H9 (cell line): ENCODE results near the gene FUZ. TPM values are rescaled to one million over a fixed set of nuclear protein-coding genes. Genes with fewer than 3 reads are reported as not detected.

ENCODE experiments used
- DNase-seq: peaks from one replicate; pipeline ENCODE4 v3.0.0-alpha.2; 2017
- H2AFZ ChIP-seq: one replicate; pipeline ENCODE4 v1.6.1; 2013; ENCODE audit warnings: mild to moderate bottlenecking, low read length, control low read depth, moderate library complexity
- H2AK5ac ChIP-seq: 2 replicates; pipeline ENCODE4 v1.6.1; 2013; ENCODE audit warnings: low read length, control low read depth, mixed read lengths; ENCODE audit not compliant: insufficient read length
- H2BK120ac ChIP-seq: one replicate; pipeline ENCODE4 v1.6.1; 2013; ENCODE audit warnings: low read depth, mild to moderate bottlenecking, low read length, control low read depth, inconsistent platforms; ENCODE audit not compliant: poor library complexity, severe bottlenecking
- H2BK12ac ChIP-seq: 2 replicates; pipeline ENCODE4 v1.6.1; 2013; ENCODE audit warnings: low read length, control low read depth, mixed read lengths, low read depth; ENCODE audit not compliant: insufficient read length
- H2BK15ac ChIP-seq: 2 replicates; pipeline ENCODE4 v1.6.1; 2013; ENCODE audit warnings: low read depth, low read length, control low read depth
- H2BK20ac ChIP-seq: one replicate; pipeline ENCODE4 v1.6.1; 2013; ENCODE audit warnings: low read depth, mild to moderate bottlenecking, low read length, control low read depth, inconsistent platforms; ENCODE audit not compliant: poor library complexity, severe bottlenecking
- H2BK5ac ChIP-seq: 2 replicates; pipeline ENCODE4 v1.6.1; 2013; ENCODE audit warnings: low read length, control low read depth, mixed read lengths; ENCODE audit not compliant: insufficient read length
- H3K14ac ChIP-seq: 2 replicates; pipeline ENCODE4 v1.6.1; 2013; ENCODE audit warnings: low read length, control low read depth; ENCODE audit not compliant: insufficient read depth
- H3K18ac ChIP-seq: 2 replicates; pipeline ENCODE4 v1.6.1; 2013; ENCODE audit warnings: low read depth, mild to moderate bottlenecking, mixed read lengths, low read length, control low read depth; ENCODE audit not compliant: insufficient read length
- H3K23ac ChIP-seq: 2 replicates; pipeline ENCODE4 v1.6.1; 2013; ENCODE audit warnings: low read length, control low read depth, mixed read lengths, low read depth; ENCODE audit not compliant: insufficient read length
- H3K23me2 ChIP-seq: 2 replicates; pipeline ENCODE4 v1.6.1; 2013; ENCODE audit warnings: low read depth, mild to moderate bottlenecking, mixed read lengths, low read length, control low read depth; ENCODE audit not compliant: insufficient read length, poor library complexity, severe bottlenecking
- H3K27ac ChIP-seq: 2 replicates; pipeline ENCODE4 v1.5.1; 2013; ENCODE audit warnings: low read length, control low read depth, mixed read lengths, low read depth; ENCODE audit not compliant: insufficient read length
- H3K27me3 ChIP-seq: 2 replicates; pipeline ENCODE4 v1.6.1; 2013; ENCODE audit warnings: low read length, control low read depth, inconsistent platforms; ENCODE audit not compliant: insufficient read depth
- H3K4ac ChIP-seq: 2 replicates; pipeline ENCODE4 v1.6.1; 2013; ENCODE audit warnings: low read depth, mild to moderate bottlenecking, control low read depth, inconsistent platforms, low read length, moderate library complexity
- H3K4me1 ChIP-seq: 2 replicates; pipeline ENCODE4 v1.6.1; 2013; ENCODE audit warnings: low read length, control low read depth, inconsistent platforms; ENCODE audit not compliant: insufficient read depth
- H3K4me2 ChIP-seq: 2 replicates; pipeline ENCODE4 v1.6.1; 2013; ENCODE audit warnings: low read length, control low read depth, mixed read lengths; ENCODE audit not compliant: insufficient read length, insufficient read depth
- H3K56ac ChIP-seq: 2 replicates; pipeline ENCODE4 v1.6.1; 2013; ENCODE audit warnings: low read depth, mild to moderate bottlenecking, mixed read lengths, low read length, control low read depth; ENCODE audit not compliant: insufficient read length
- H3K79me1 ChIP-seq: 2 replicates; pipeline ENCODE4 v1.6.1; 2013; ENCODE audit warnings: low read depth, mild to moderate bottlenecking, moderate library complexity, low read length, control low read depth, inconsistent platforms; ENCODE audit not compliant: insufficient read depth, poor library complexity, severe bottlenecking
- H3K79me2 ChIP-seq: 2 replicates; pipeline ENCODE4 v1.6.1; 2013; ENCODE audit warnings: low read length, control low read depth, inconsistent platforms; ENCODE audit not compliant: insufficient read depth
- H3K9ac ChIP-seq: 2 replicates; pipeline ENCODE4 v1.6.1; 2013; ENCODE audit warnings: low read length, control low read depth, mixed read lengths; ENCODE audit not compliant: insufficient read length; ENCODE audit errors: extremely low read depth
- H3K9me3 ChIP-seq: one replicate; pipeline ENCODE4 v1.6.1; 2013; ENCODE audit warnings: low read depth, low read length, inconsistent platforms; ENCODE audit not compliant: control insufficient read depth
- H3T11ph ChIP-seq: one replicate; pipeline ENCODE4 v1.6.1; 2013; ENCODE audit warnings: mild to moderate bottlenecking, low read length, control low read depth, inconsistent platforms
- H4K20me1 ChIP-seq: one replicate; pipeline ENCODE4 v1.6.1; 2013; ENCODE audit not compliant: control insufficient read depth, insufficient read length, insufficient read depth
- H4K5ac ChIP-seq: 2 replicates; pipeline ENCODE4 v1.6.1; 2013; ENCODE audit warnings: low read depth, mild to moderate bottlenecking, mixed read lengths, low read length, control low read depth; ENCODE audit not compliant: insufficient read length
- H4K8ac ChIP-seq: replicated peaks from 2 replicates; pipeline ENCODE4 v1.6.1; 2013; ENCODE audit warnings: low read length, control low read depth, mixed read lengths, low read depth; ENCODE audit not compliant: insufficient read length
- H4K91ac ChIP-seq: 2 replicates; pipeline ENCODE4 v1.6.1; 2013; ENCODE audit warnings: low read depth, mild to moderate bottlenecking, moderate library complexity, mixed read lengths, low read length, control low read depth; ENCODE audit not compliant: insufficient read length
- H3K27ac Mint-ChIP-seq, 3 experiments: 2 replicates in 2 of 3; 3 replicates in 1 of 3; pipeline ENCODE4 v1.8.0; 2020 to 2021; ENCODE audit warnings: mixed read lengths in 3 of 3, mild to moderate bottlenecking in 1 of 3, moderate library complexity in 1 of 3
- H3K27me3 Mint-ChIP-seq: 2 replicates; pipeline ENCODE4 v1.8.0; 2021; ENCODE audit warnings: low read depth, mild to moderate bottlenecking, moderate library complexity, mixed read lengths
- H3K36me3 Mint-ChIP-seq, 3 experiments: 2 replicates in 2 of 3; 3 replicates in 1 of 3; pipeline ENCODE4 v1.8.0; 2020 to 2021; ENCODE audit warnings: low read depth in 3 of 3, mixed read lengths in 3 of 3; ENCODE audit not compliant: insufficient read depth in 1 of 3
- H3K4me1 Mint-ChIP-seq, 2 experiments: 2 replicates each; pipeline ENCODE4 v1.8.0; 2020; ENCODE audit warnings: mixed read lengths in 2 of 2
- H3K4me3 Mint-ChIP-seq, 2 experiments: 2 replicates in 1 of 2; 3 replicates in 1 of 2; pipeline ENCODE4 v1.8.0; 2020 to 2021; ENCODE audit warnings: mild to moderate bottlenecking in 2 of 2, mixed read lengths in 2 of 2, moderate library complexity in 1 of 2
- H3K9me3 Mint-ChIP-seq, 2 experiments: 2 replicates in 1 of 2; 3 replicates in 1 of 2; pipeline ENCODE4 v1.8.0; 2020; ENCODE audit warnings: mild to moderate bottlenecking in 2 of 2, mixed read lengths in 2 of 2, moderate library complexity in 1 of 2
- CTCF ChIP-seq: fragments of 200-600 bp; sonication (generic); conservative IDR thresholded peaks from 3 replicates; pipeline ENCODE4 v1.8.0; 2021; ENCODE audit warnings: antibody characterized with exemption, mild to moderate bottlenecking
- WGBS: extraction: QIAGEN DNeasy Blood & Tissue Kit; methylation state at CpG from one replicate; pipeline ENCODE4 v1.1.7; 2013; ENCODE audit warnings: missing lambda C conversion rate, low lambda C conversion rate, mixed read lengths; ENCODE audit not compliant: insufficient read length; ENCODE audit errors: extremely low coverage; 5-methylcytosine and 5-hydroxymethylcytosine counted together
- total RNA-seq: library from RNA; stranded (reverse); gene quantifications from 2 replicates; pipeline ENCODE4 v1.2.1, GENCODE V29; 2021

FUZ gene
- total RNA-seq, 1 experiment from 2014 or later, result 25.1 TPM

- H3K4ac ChIP-seq, result peak overlapping the region; percentile 15
- H4K8ac ChIP-seq, result no peak overlapping the region
- H3K14ac ChIP-seq, result peak overlapping the region; percentile 97
- peak overlapping the region; percentile 74 for H3K4me2 ChIP-seq
- H3K4me1 Mint-ChIP-seq, result peaks cover 10 to 24% of the 10 kb centered on the region in 2 experiments
- no peak for DNase-seq
- peaks cover 11% of the 10 kb centered on the region for H3K79me1 ChIP-seq
- no peak overlapping the region for H2AFZ ChIP-seq
- H2BK20ac ChIP-seq, result no peak overlapping the region
- H3K56ac ChIP-seq, result no peak overlapping the region
- no peaks in the 10 kb centered on the region for H3K9me3 ChIP-seq
- H3K27me3 ChIP-seq, result no peaks in the 10 kb centered on the region
- H3T11ph ChIP-seq, result no peak overlapping the region
- H2BK15ac ChIP-seq, result no peak overlapping the region
- H3K27ac ChIP-seq, result no peak overlapping the region
- H3K36me3 Mint-ChIP-seq, result peaks cover 10 to 28% (median 17%) of the 10 kb centered on the region in 3 experiments
- peak overlapping the region; percentile 91 to 100 (median 100); a peak in 6 of 7 replicates for H3K27ac Mint-ChIP-seq
- H3K23me2 ChIP-seq, result peaks cover 5% of the 10 kb centered on the region
- peaks cover 5% of the 10 kb centered on the region; the same call in 1 of the 2 replicates for H3K79me2 ChIP-seq
- no peaks in the 10 kb centered on the region for H4K20me1 ChIP-seq
- WGBS, result no CpG with 5 or more reads among the region's 16 CpGs
- peak overlapping the region; percentile 66 for H2BK12ac ChIP-seq
- no peak overlapping the region for H3K23ac ChIP-seq
- peaks cover 3% of the 10 kb centered on the region; the same call in 1 of the 2 replicates for H3K4me1 ChIP-seq
- H3K4me3 Mint-ChIP-seq, result peak overlapping the region; percentile 94 to 96
- H3K9ac ChIP-seq, result peak overlapping the region; percentile 93
- no peak for TF ChIP-seq CTCF
- H2BK5ac ChIP-seq, result no peak overlapping the region
- H3K27me3 Mint-ChIP-seq, result no peaks in the 10 kb centered on the region
- peak overlapping the region; percentile 78 for H2BK120ac ChIP-seq
- H4K91ac ChIP-seq, result peak overlapping the region; percentile 44
- no peak overlapping the region for H4K5ac ChIP-seq
- H3K9me3 Mint-ChIP-seq, result no peaks in the 10 kb centered on the region
- peak overlapping the region; percentile 91 for H3K18ac ChIP-seq
- H2AK5ac ChIP-seq, result no peak overlapping the region
Observed at GRCh38 chr19:49818649-49819370, 5.7 kb upstream of the FUZ start.
